GM13976 (cell line): ENCODE data around the gene GPT2.

Experiments
- DNase-seq: peaks from one replicate; pipeline ENCODE4 v3.0.0; 2012; ENCODE audit warnings: low spot score
- CTCF ChIP-seq: IDR thresholded peaks from 2 replicates; pipeline ENCODE4 v1.5.1; 2012; ENCODE audit warnings: borderline replicate concordance, mild to moderate bottlenecking; ENCODE audit not compliant: insufficient read depth; ENCODE audit errors: extremely low read depth, missing control alignments, control extremely low read depth
- in situ Hi-C: fragments of 300-500 bp; cut with MboI; formaldehyde crosslinking; loops from one replicate; pipeline ENCODE4 v1.12.0; 2022; ENCODE audit warnings: low sequenced_read_pairs, mixed read lengths, inconsistent platforms; ENCODE audit not compliant: unreplicated experiment

GPT2 gene

GRCh38 chr16:46903255-46903905 is 19.2 kb downstream of the GPT2 start:
- in situ Hi-C loops, result no loop called here
- DNase-seq, result no peak
- TF ChIP-seq CTCF, result no peak

- TF ChIP-seq CTCF, result no peak
- in situ Hi-C loops, result no loop called here
- no peak for DNase-seq
Observed at GRCh38 chr16:46904471-46904870, 20.3 kb downstream of the GPT2 start.

GRCh38 chr16:46906360-46907060 is 22.3 kb downstream of the GPT2 start:
- DNase-seq, result no peak
- no peak for TF ChIP-seq CTCF
- in situ Hi-C loops, result no loop called here

- in situ Hi-C loops, result no loop called here
- TF ChIP-seq CTCF, result no peak
Observed at GRCh38 chr16:46907061-46907774, 23.1 kb downstream of the GPT2 start.

GRCh38 chr16:46908540-46909372 is 24.6 kb downstream of the GPT2 start:
- DNase-seq, result peak; percentile 69
- peak; percentile 72 for TF ChIP-seq CTCF
- in situ Hi-C loops, result no loop called here

More at GRCh38 chr16:46907061-46907774, 23.1 kb downstream of the GPT2 start:
- DNase-seq, result no peak

- TF ChIP-seq CTCF, result no peak
- peak; percentile 74 for DNase-seq
- in situ Hi-C loops, result no loop called here
Observed at GRCh38 chr16:46911038-46911437, 26.9 kb downstream of the GPT2 start.
